H1 (cell line): ENCODE data around the gene TMEM185B. TPM values are rescaled to one million over a fixed set of nuclear protein-coding genes. Genes with fewer than 3 reads are reported as not detected.

ENCODE experiments used
- CTCF ChIA-PET: fragments of 300-600 bp; sonication (Branson Sonifier 250); formaldehyde crosslinking; loops from one replicate; lab custom pipeline; 2021; ENCODE audit not compliant: partially characterized antibody; lab: Charles Lee
- POLR2A ChIA-PET: fragments of 300-600 bp; sonication (Branson Sonifier 250); formaldehyde crosslinking; loops from one replicate; lab custom pipeline; 2021; ENCODE audit warnings: inconsistent platforms; ENCODE audit not compliant: partially characterized antibody; lab: Charles Lee
- DNase-seq, 2 experiments: peaks; one replicate each; pipeline versions ENCODE4 v3.0.0 to v3.0.0-alpha.2; 2010 to 2022; ENCODE audit warnings: low spot score in 2 of 2, low read depth in 1 of 2, mixed read lengths in 1 of 2
- FAIRE-seq: peaks from 2 replicates; lab custom pipeline; 2011; peaks lifted over from hg19 to GRCh38; lab: Jason Lieb, UNC
- H2AFZ ChIP-seq: 2 replicates; pipeline ENCODE4 v1.8.1; 2012; ENCODE audit warnings: low read length, inconsistent platforms
- H2AK5ac ChIP-seq: 2 replicates; pipeline ENCODE4 v1.6.1; 2013; ENCODE audit warnings: low read depth, low read length
- H2BK120ac ChIP-seq: replicated peaks from 2 replicates; pipeline ENCODE3; 2013; ENCODE audit warnings: low read depth, low read length, inconsistent platforms
- H2BK12ac ChIP-seq: 2 replicates; pipeline ENCODE4 v1.6.1; 2013; ENCODE audit warnings: low read depth, low read length
- H2BK15ac ChIP-seq: 2 replicates; pipeline ENCODE4 v1.6.1; 2013; ENCODE audit warnings: low read length
- H2BK20ac ChIP-seq: 2 replicates; pipeline ENCODE4 v1.6.1; 2013; ENCODE audit warnings: low read length
- H2BK5ac ChIP-seq: 2 replicates; pipeline ENCODE4 v1.6.1; 2013; ENCODE audit warnings: low read depth, low read length
- H3K14ac ChIP-seq: 2 replicates; pipeline ENCODE4 v1.6.1; 2013; ENCODE audit warnings: inconsistent platforms; ENCODE audit not compliant: insufficient read length
- H3K18ac ChIP-seq: 2 replicates; pipeline ENCODE4 v1.6.1; 2013; ENCODE audit warnings: low read length; ENCODE audit errors: extremely low read depth
- H3K23ac ChIP-seq: 2 replicates; pipeline ENCODE4 v1.6.1; 2013; ENCODE audit warnings: inconsistent platforms; ENCODE audit not compliant: insufficient read length
- H3K23me2 ChIP-seq: 2 replicates; pipeline ENCODE4 v1.6.1; 2013; ENCODE audit warnings: low read depth, low read length
- H3K27ac ChIP-seq: 2 replicates; pipeline ENCODE4 v1.6.1; 2011; ENCODE audit warnings: low read depth, low read length, inconsistent platforms
- H3K27me3 ChIP-seq, 4 experiments: replicated peaks in 1 of 4; 1 replicate in 1 of 4; 2 replicates in 3 of 4; pipeline versions ENCODE4 v1.6.1 to v1.8.1; 2011 to 2013; ENCODE audit warnings: low read length in 3 of 4, mild to moderate bottlenecking in 3 of 4, inconsistent platforms in 2 of 4, mixed read lengths in 2 of 4, moderate library complexity in 1 of 4; ENCODE audit not compliant: control insufficient read depth in 3 of 4, insufficient read depth in 3 of 4; ENCODE audit errors: extremely low read depth in 1 of 4
- H3K36me3 ChIP-seq, 4 experiments: 2 replicates each; pipeline versions ENCODE4 v1.6.1 to v1.8.1; 2011 to 2013; ENCODE audit warnings: mild to moderate bottlenecking in 4 of 4, low read length in 3 of 4, moderate library complexity in 2 of 4, control low read depth in 1 of 4, inconsistent platforms in 1 of 4; ENCODE audit not compliant: insufficient read depth in 4 of 4, control insufficient read depth in 2 of 4
- H3K4ac ChIP-seq: replicated peaks from 2 replicates; pipeline ENCODE3; 2013; ENCODE audit warnings: low read length, low read depth, mixed read lengths, inconsistent platforms; ENCODE audit not compliant: insufficient read length
- H3K4me1 ChIP-seq, 4 experiments: replicated peaks in 1 of 4; 1 replicate in 1 of 4; 2 replicates in 3 of 4; pipeline versions ENCODE4 v1.6.1 to v1.8.1; 2011 to 2013; ENCODE audit warnings: low read length in 3 of 4, inconsistent platforms in 2 of 4, mixed read lengths in 1 of 4; ENCODE audit not compliant: insufficient read depth in 4 of 4, control insufficient read depth in 3 of 4
- H3K4me2 ChIP-seq, 2 experiments: 2 replicates each; pipeline versions ENCODE4 v1.6.1 to v1.8.1; 2011 to 2013; ENCODE audit warnings: low read depth in 2 of 2, low read length in 2 of 2, control low read depth in 1 of 2, inconsistent platforms in 1 of 2, mild to moderate bottlenecking in 1 of 2; ENCODE audit not compliant: insufficient read depth in 1 of 2
- H3K4me3 ChIP-seq, 4 experiments: fragments of 200-600, 300-600 bp in 1 of 4; sonication (generic), shearing (Covaris generic), sonication (Bioruptor Twin) in 1 of 4; 2 replicates each; pipeline versions ENCODE4 v1.5.1 to v1.8.1; 2011 to 2016; ENCODE audit warnings: low read length in 4 of 4, low read depth in 3 of 4, control low read depth in 2 of 4, inconsistent platforms in 2 of 4, mild to moderate bottlenecking in 2 of 4, mixed read lengths in 1 of 4, moderate library complexity in 1 of 4; ENCODE audit not compliant: insufficient read depth in 2 of 4; ENCODE audit errors: extremely low read depth in 1 of 4
- H3K56ac ChIP-seq: replicated peaks from 2 replicates; pipeline ENCODE3; 2013; ENCODE audit warnings: low read depth, mild to moderate bottlenecking, mixed read lengths, low read length, inconsistent platforms; ENCODE audit not compliant: insufficient read length
- H3K79me1 ChIP-seq: 2 replicates; pipeline ENCODE4 v1.6.1; 2013; ENCODE audit warnings: low read depth, low read length, control low read depth
- H3K79me2 ChIP-seq, 2 experiments: 2 replicates each; pipeline versions ENCODE4 v1.6.1 to v1.8.1; 2012 to 2013; ENCODE audit warnings: low read length in 2 of 2, mild to moderate bottlenecking in 2 of 2, inconsistent platforms in 1 of 2; ENCODE audit not compliant: insufficient read depth in 2 of 2, control insufficient read depth in 1 of 2
- H3K9ac ChIP-seq, 4 experiments: replicated peaks in 1 of 4; 1 replicate in 1 of 4; 2 replicates in 3 of 4; pipeline versions ENCODE4 v1.6.1 to v1.8.1; 2011 to 2013; ENCODE audit warnings: low read depth in 3 of 4, low read length in 3 of 4, control low read depth in 2 of 4, mild to moderate bottlenecking in 2 of 4, moderate library complexity in 2 of 4, inconsistent platforms in 1 of 4; ENCODE audit errors: extremely low read depth in 1 of 4
- H3K9me3 ChIP-seq, 2 experiments: 2 replicates each; pipeline versions ENCODE4 v1.6.1 to v1.8.1; 2012 to 2013; ENCODE audit warnings: mild to moderate bottlenecking in 2 of 2, moderate library complexity in 2 of 2, control low read depth in 1 of 2, inconsistent platforms in 1 of 2, low read depth in 1 of 2, low read length in 1 of 2, mixed read lengths in 1 of 2; ENCODE audit not compliant: insufficient read depth in 2 of 2
- H4K20me1 ChIP-seq, 2 experiments: replicated peaks in 1 of 2; 2 replicates each; pipeline versions ENCODE3 to v1.8.1; 2011 to 2013; ENCODE audit warnings: inconsistent platforms in 2 of 2, low read length in 2 of 2, mild to moderate bottlenecking in 1 of 2; ENCODE audit not compliant: insufficient read depth in 2 of 2, control insufficient read depth in 1 of 2
- H4K5ac ChIP-seq: 2 replicates; pipeline ENCODE4 v1.6.1; 2013; ENCODE audit warnings: low read length, low read depth, mixed read lengths, inconsistent platforms; ENCODE audit not compliant: insufficient read length
- H4K8ac ChIP-seq: 2 replicates; pipeline ENCODE4 v1.8.0; 2013; ENCODE audit warnings: mild to moderate bottlenecking, moderate library complexity, low read length, inconsistent platforms; ENCODE audit not compliant: insufficient read depth; ENCODE audit errors: extremely low read depth
- H4K91ac ChIP-seq: replicated peaks from 2 replicates; pipeline ENCODE3; 2013; ENCODE audit warnings: low read length, mixed read lengths, inconsistent platforms; ENCODE audit not compliant: insufficient read length
- CEBPB ChIP-seq: IDR thresholded peaks from 2 replicates; pipeline ENCODE4 v1.6.1; 2012; ENCODE audit warnings: low read depth, low read length
- EGR1 ChIP-seq: IDR thresholded peaks from 2 replicates; pipeline ENCODE4 v1.6.1; 2011; ENCODE audit warnings: low read depth, low read length, borderline replicate concordance
- KDM1A ChIP-seq: fragments of 200-600, 300-600 bp; sonication (generic); IDR thresholded peaks from 2 replicates; pipeline ENCODE4 v1.7.1; 2016; ENCODE audit warnings: mild to moderate bottlenecking, low read length, borderline replicate concordance
- PHF8 ChIP-seq: fragments of 200-600 bp; sonication (generic); conservative IDR thresholded peaks from 2 replicates; pipeline ENCODE4 v1.7.1; 2012; ENCODE audit warnings: low read depth, mild to moderate bottlenecking, inconsistent platforms, low read length, moderate library complexity
- RBBP5 ChIP-seq: IDR thresholded peaks from 2 replicates; pipeline ENCODE4 v1.7.1; 2012; ENCODE audit warnings: low read depth, mild to moderate bottlenecking, inconsistent platforms, low read length, moderate library complexity, borderline replicate concordance
- SP1 ChIP-seq: IDR thresholded peaks from 2 replicates; pipeline ENCODE4 v1.6.1; 2011; ENCODE audit warnings: low read depth, low read length
- SP2 ChIP-seq: IDR thresholded peaks from 2 replicates; pipeline ENCODE4 v1.6.1; 2012; ENCODE audit warnings: mild to moderate bottlenecking, low read length, inconsistent platforms
- TBP ChIP-seq: IDR thresholded peaks from 2 replicates; pipeline ENCODE4 v1.6.1; 2011; ENCODE audit warnings: low read depth, low read length, improper control_type of control experiment
- USF2 ChIP-seq: IDR thresholded peaks from 2 replicates; pipeline ENCODE4 v1.6.1; 2011; ENCODE audit warnings: low read length, improper control_type of control experiment
- WGBS, 2 experiments: shearing (Covaris generic) in 1 of 2; methylation state at CpG; one replicate each; pipeline versions ENCODE4 v1.1.6 to v1.1.7; 2013 to 2015; ENCODE audit warnings: low lambda C conversion rate in 2 of 2, mixed read lengths in 2 of 2, inconsistent platforms in 1 of 2, low coverage in 1 of 2, missing lambda C conversion rate in 1 of 2; ENCODE audit not compliant: insufficient replicate concordance in 2 of 2, insufficient coverage in 1 of 2, insufficient read length in 1 of 2; ENCODE audit errors: extremely low coverage in 1 of 2, missing lambda C conversion rate in 1 of 2; 5-methylcytosine and 5-hydroxymethylcytosine counted together
- polyA plus RNA-seq, 7 experiments: library from polyadenylated mRNA; depleted of rRNA in 3 of 7; stranded (reverse) in 5 of 7; unstranded in 2 of 7; fragments of >200 nt in 5 of 7; fragments of 200-250 nt in 2 of 7; gene quantifications; 1 replicate in 5 of 7; 2 replicates in 1 of 7; 4 replicates in 1 of 7; pipeline versions ENCODE4 v1.2.1 to v1.2.3, GENCODE V29; 2011 to 2013; ENCODE audit warnings: missing spikeins in 2 of 7, mixed read lengths in 2 of 7
- total RNA-seq: library from RNA; stranded (reverse); fragmentation: NEBNext Ultra II Directional; extraction: Animal tissue kit (Norgen Biotek cat#: 25700); gene quantifications from 2 replicates; pipeline ENCODE4 v1.2.1, GENCODE V29; 2021

The TMEM185B gene
- total and polyA plus RNA-seq, 2 of the 8 experiments (the other 6 are each of a cell fraction or from before 2014, with no cell fraction given): 13.5 to 14.0 TPM

- no peak overlapping the region for H3K4ac ChIP-seq
- H3K4me3 ChIP-seq: no peak overlapping the region
- H3K27me3 ChIP-seq: no peaks in the 10 kb centered on the region
- H3K23ac ChIP-seq: no peak overlapping the region
- H3K4me1 ChIP-seq: no peaks in the 10 kb centered on the region; a peak in 1 of 7 replicates
- no peaks in the 10 kb centered on the region for H3K9me3 ChIP-seq
- no peaks in the 10 kb centered on the region for H3K79me2 ChIP-seq
- no peaks in the 10 kb centered on the region for H3K23me2 ChIP-seq
- POLR2A ChIA-PET: no interaction called here
- no peak overlapping the region for H2BK12ac ChIP-seq
- peaks cover 0 to 2% of the 10 kb centered on the region in 2 experiments for H4K20me1 ChIP-seq
- H3K14ac ChIP-seq: no peak overlapping the region
- H2AK5ac ChIP-seq: no peak overlapping the region
- no peak overlapping the region for H3K9ac ChIP-seq
- H2BK120ac ChIP-seq: no peak overlapping the region
- H3K27ac ChIP-seq: no peak overlapping the region
- no peak overlapping the region for H3K18ac ChIP-seq
- no peak overlapping the region for H2AFZ ChIP-seq
- FAIRE-seq (no peak), DNase-seq (no peak)
- no peaks in the 10 kb centered on the region for H3K36me3 ChIP-seq
- 92% methylated on average over 12 of the region's 12 CpGs; no CpG with 5 or more reads in 1 of the 2 experiments for WGBS, 2 experiments
- no peaks in the 10 kb centered on the region for H3K79me1 ChIP-seq
- H4K5ac ChIP-seq: no peak overlapping the region
- CTCF ChIA-PET: interaction anchor here (0.9 to 2.6 kb wide), 12 partner anchors 9 to 927 kb away, joined by 3 to 16 read pairs (median 4); no protein-coding TSS in a partner anchor
- H2BK15ac ChIP-seq: no peak overlapping the region
- H4K8ac ChIP-seq: no peak overlapping the region
- H2BK5ac ChIP-seq: no peak overlapping the region
- no peak overlapping the region for H3K56ac ChIP-seq
- no peak overlapping the region for H3K4me2 ChIP-seq
- H4K91ac ChIP-seq: no peak overlapping the region
- no peak overlapping the region for H2BK20ac ChIP-seq
- TF ChIP-seq RBBP5: no peak
- TF ChIP-seq SP2: no peak
- TF ChIP-seq KDM1A: no peak
- TF ChIP-seq SP1: no peak
- no peak for TF ChIP-seq USF2
- TF ChIP-seq CEBPB: no peak
- no peak for TF ChIP-seq PHF8
- TF ChIP-seq EGR1: no peak
- TF ChIP-seq TBP: no peak
Observed at GRCh38 chr2:120204945-120205670, 18.1 kb downstream of the TMEM185B start.
